ENCODE results near the gene HCLS1.
"Not testable (repeated sequence)": the region's sequence is repeated elsewhere in the genome, so short reads cannot be mapped to it uniquely, and the experiment has no call there.

Gene HCLS1

GRCh38 chr3:121658716-121659435, 1.8 kb downstream of the HCLS1 start:
- no peak for DNase-seq (ENCODE audit: low read depth)

GRCh38 chr3:121654493-121655385, 6.0 kb downstream of the HCLS1 start:
- no peak for DNase-seq (ENCODE audit: low read depth)

GRCh38 chr3:121651684-121652083, 9.0 kb downstream of the HCLS1 start:
- no peak for DNase-seq (ENCODE audit: low read depth)

GRCh38 chr3:121649645-121650044, 11.1 kb downstream of the HCLS1 start:
- peak; percentile 5 for DNase-seq (ENCODE audit: low read depth)

- no peak for DNase-seq (ENCODE audit: low read depth)
Observed at GRCh38 chr3:121648219-121648958, 12.3 kb downstream of the HCLS1 start.

- no peak for DNase-seq (ENCODE audit: low read depth)
Observed at GRCh38 chr3:121645054-121645453, 15.6 kb downstream of the HCLS1 start.

GRCh38 chr3:121642601-121643314, 17.9 kb downstream of the HCLS1 start:
- no peak for DNase-seq (ENCODE audit: low read depth)

GRCh38 chr3:121641127-121641526, 19.6 kb downstream of the HCLS1 start:
- DNase-seq (ENCODE audit: low read depth) = no peak

GRCh38 chr3:121637922-121638321, 22.8 kb downstream of the HCLS1 start:
- DNase-seq (ENCODE audit: low read depth) = no peak

GRCh38 chr3:121630355-121630754, 30.3 kb downstream of the HCLS1 start:
- DNase-seq (ENCODE audit: low read depth) = no peak

- no peak for DNase-seq (ENCODE audit: low read depth)
Observed at GRCh38 chr3:121629601-121630000, 31.1 kb downstream of the HCLS1 start.

GRCh38 chr3:121627622-121628021, 33.1 kb downstream of the HCLS1 start:
- no peak for DNase-seq (ENCODE audit: low read depth)

GRCh38 chr3:121627211-121627610, 33.5 kb downstream of the HCLS1 start:
- DNase-seq (ENCODE audit: low read depth) = no peak

- no peak for DNase-seq (ENCODE audit: low read depth)
Observed at GRCh38 chr3:121626495-121626894, 34.2 kb downstream of the HCLS1 start.

GRCh38 chr3:121624147-121624899, 36.4 kb downstream of the HCLS1 start:
- DNase-seq (ENCODE audit: low read depth) = no peak

GRCh38 chr3:121621491-121621890, 39.2 kb downstream of the HCLS1 start:
- no peak for DNase-seq (ENCODE audit: low read depth)

GRCh38 chr3:121619691-121620090, 41.0 kb downstream of the HCLS1 start:
- no peak for DNase-seq (ENCODE audit: low read depth)

GRCh38 chr3:121606106-121606505, 54.6 kb downstream of the HCLS1 start:
- no peak for DNase-seq (ENCODE audit: low read depth)

- DNase-seq (ENCODE audit: low read depth) = no peak
Observed at GRCh38 chr3:121604759-121605158, 55.9 kb downstream of the HCLS1 start.

- no peak for DNase-seq (ENCODE audit: low read depth)
Observed at GRCh38 chr3:121601212-121601812, 59.4 kb downstream of the HCLS1 start.

GRCh38 chr3:121599900-121600299, 60.8 kb downstream of the HCLS1 start:
- not testable (repeated sequence) for DNase-seq (ENCODE audit: low read depth)

All from non-pigmented ciliary epithelial cell (primary cell).